Testis (tissue), 2 donors: ENCODE data around the gene THRB.

ENCODE experiments used
- CTCF ChIP-seq, 3 experiments: fragments of 450-650 bp in 2 of 3; fragments of 200-600 bp in 1 of 3; sonication (generic) in 1 of 3; IDR thresholded peaks; one replicate each; pipeline ENCODE4 v1.5.1; 2016 to 2019; ENCODE audit warnings: antibody characterized with exemption in 3 of 3, mild to moderate bottlenecking in 2 of 3, moderate library complexity in 1 of 3
- POLR2A ChIP-seq: fragments of 450-650 bp; IDR thresholded peaks from one replicate; pipeline ENCODE4 v1.6.1; 2017; ENCODE audit warnings: antibody characterized with exemption, mild to moderate bottlenecking, moderate library complexity

GRCh38 chr3:24263069-24263668 is 231.5 kb downstream of the THRB start:
- TF ChIP-seq CTCF (IDR thresholded peaks at IDR 0.05) (no peak), POLR2A (no peak)
